HepG2 (cell line): ENCODE measurements around the gene KRT73.

Experiments
- MTA3 ChIP-seq: sonication (generic); formaldehyde crosslinking; IDR thresholded peaks from 2 replicates; pipeline ENCODE4 v1.4.0; 2020; ENCODE audit warnings: missing genetic modification reagents
- TAF1 ChIP-seq: sonication (generic); formaldehyde crosslinking; IDR thresholded peaks from 2 replicates; pipeline ENCODE4 v1.4.0; 2020; ENCODE audit warnings: missing genetic modification reagents

DNA sequence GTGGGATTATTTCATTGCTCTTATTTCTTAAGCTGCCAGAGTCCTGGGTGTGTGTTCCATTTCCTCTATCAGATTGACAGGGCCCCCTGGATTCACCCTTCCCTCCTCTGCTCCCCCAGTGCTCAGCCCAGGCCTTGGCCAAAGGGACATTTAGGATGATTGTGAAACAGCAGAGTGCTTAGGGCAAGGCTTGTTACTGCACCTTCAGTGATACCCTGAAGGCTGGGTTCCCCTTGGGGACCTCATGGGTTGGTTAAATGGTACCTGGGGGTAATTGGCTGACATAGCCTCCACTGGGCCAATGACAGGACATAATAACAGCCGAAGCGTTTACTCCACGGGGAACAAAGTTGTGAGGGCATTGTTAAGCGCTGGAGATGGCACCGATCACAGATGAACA, 15.8 kb downstream of the KRT73 start:
- TF ChIP-seq TAF1 (CRISPR knock-in tag) (no peak), MTA3 (no peak)
